ENCODE measurements around the gene ACLY.

- TF ChIP-seq CTCF (IDR thresholded peaks at IDR 0.05) = no peak
- TF ChIP-seq POLR2AphosphoS5 (IDR thresholded peaks at IDR 0.05) = peak in 2 of 3 donors; percentile 64 to 75
- peak; percentile 71 to 79 for TF ChIP-seq POLR2A (IDR thresholded peaks at IDR 0.05)
Observed at GRCh38 chr17:41864836-41865595, 53.7 kb downstream of the ACLY start, which contains the start of gene KLHL11.

Measured in suprapubic skin (tissue), 4 donors.